ENCODE measurements around the gene CTIF. TPM values are rescaled to one million over a fixed set of nuclear protein-coding genes. Genes with fewer than 3 reads are reported as not detected.

Gene CTIF
- total RNA-seq, 4 donors from 2014 or later = 14.1 to 78.2 (median 18.4) TPM

- Histone ChIP-seq H3K27ac (peak overlapping the region in 2 of 4 donors; percentile 42 to 43), H3K4me1 (peaks cover 24 to 34% (median 28%) of the 10 kb centered on the region in 4 donors), H3K27me3 (no peaks in the 10 kb centered on the region), H3K9me3 (no peaks in the 10 kb centered on the region), H3K4me3 (no peak overlapping the region), H3K36me3 (no peaks in the 10 kb centered on the region)
- intact Hi-C loops (cut with DNase I; ENCODE audit: low total_unique reads) (loop anchor here (10.0 kb wide), 1 partner anchor 160 kb away; no protein-coding TSS in a partner anchor), in situ Hi-C loops (cut with MboI; ENCODE audit: low pct_ligation_motif_present in 1 of 4, low pct_unique_long_range_greater_than_20kb in 1 of 4, low sequenced_read_pairs in 3 of 4) (loop anchor here in 1 of 4 donors (25.0 kb wide), 1 partner anchor 177 kb away; the partner anchor contains the start of gene SMAD7)
- 63% methylated on average over 5 of the region's 5 CpGs; no CpG with 5 or more reads in 1 of the 2 donors for WGBS, 2 donors (ENCODE audit: low coverage in 1 of 2)
- TF ChIP-seq POLR2AphosphoS5 (IDR thresholded peaks at IDR 0.05) = no peak
- TF ChIP-seq, protein P1, sequence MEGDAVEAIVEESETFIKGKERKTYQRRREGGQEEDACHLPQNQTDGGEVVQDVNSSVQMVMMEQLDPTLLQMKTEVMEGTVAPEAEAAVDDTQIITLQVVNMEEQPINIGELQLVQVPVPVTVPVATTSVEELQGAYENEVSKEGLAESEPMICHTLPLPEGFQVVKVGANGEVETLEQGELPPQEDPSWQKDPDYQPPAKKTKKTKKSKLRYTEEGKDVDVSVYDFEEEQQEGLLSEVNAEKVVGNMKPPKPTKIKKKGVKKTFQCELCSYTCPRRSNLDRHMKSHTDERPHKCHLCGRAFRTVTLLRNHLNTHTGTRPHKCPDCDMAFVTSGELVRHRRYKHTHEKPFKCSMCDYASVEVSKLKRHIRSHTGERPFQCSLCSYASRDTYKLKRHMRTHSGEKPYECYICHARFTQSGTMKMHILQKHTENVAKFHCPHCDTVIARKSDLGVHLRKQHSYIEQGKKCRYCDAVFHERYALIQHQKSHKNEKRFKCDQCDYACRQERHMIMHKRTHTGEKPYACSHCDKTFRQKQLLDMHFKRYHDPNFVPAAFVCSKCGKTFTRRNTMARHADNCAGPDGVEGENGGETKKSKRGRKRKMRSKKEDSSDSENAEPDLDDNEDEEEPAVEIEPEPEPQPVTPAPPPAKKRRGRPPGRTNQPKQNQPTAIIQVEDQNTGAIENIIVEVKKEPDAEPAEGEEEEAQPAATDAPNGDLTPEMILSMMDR (IDR thresholded peaks at IDR 0.05) = no peak
- no peak for TF ChIP-seq EP300 (IDR thresholded peaks at IDR 0.05; ENCODE audit: low read depth)
- TF ChIP-seq POLR2A (IDR thresholded peaks at IDR 0.05) = no peak
- peak; percentile 54 for DNase-seq
These were observed 246.3 kb downstream of the CTIF start for GRCh38 chr18:48785091-48785614.

- intact Hi-C loops (cut with DNase I; ENCODE audit: low total_unique reads) = loop anchor here (10.0 kb wide), 1 partner anchor 159 kb away; no protein-coding TSS in a partner anchor
- in situ Hi-C loops (cut with MboI; ENCODE audit: low pct_ligation_motif_present in 1 of 4, low pct_unique_long_range_greater_than_20kb in 1 of 4, low sequenced_read_pairs in 3 of 4) = loop anchor here in 1 of 4 donors (25.0 kb wide), 1 partner anchor 176 kb away; the partner anchor contains the start of gene SMAD7
- no peaks in the 10 kb centered on the region for H3K27me3 ChIP-seq
These were observed 247.1 kb downstream of the CTIF start for GRCh38 chr18:48785736-48786454.

DNA sequence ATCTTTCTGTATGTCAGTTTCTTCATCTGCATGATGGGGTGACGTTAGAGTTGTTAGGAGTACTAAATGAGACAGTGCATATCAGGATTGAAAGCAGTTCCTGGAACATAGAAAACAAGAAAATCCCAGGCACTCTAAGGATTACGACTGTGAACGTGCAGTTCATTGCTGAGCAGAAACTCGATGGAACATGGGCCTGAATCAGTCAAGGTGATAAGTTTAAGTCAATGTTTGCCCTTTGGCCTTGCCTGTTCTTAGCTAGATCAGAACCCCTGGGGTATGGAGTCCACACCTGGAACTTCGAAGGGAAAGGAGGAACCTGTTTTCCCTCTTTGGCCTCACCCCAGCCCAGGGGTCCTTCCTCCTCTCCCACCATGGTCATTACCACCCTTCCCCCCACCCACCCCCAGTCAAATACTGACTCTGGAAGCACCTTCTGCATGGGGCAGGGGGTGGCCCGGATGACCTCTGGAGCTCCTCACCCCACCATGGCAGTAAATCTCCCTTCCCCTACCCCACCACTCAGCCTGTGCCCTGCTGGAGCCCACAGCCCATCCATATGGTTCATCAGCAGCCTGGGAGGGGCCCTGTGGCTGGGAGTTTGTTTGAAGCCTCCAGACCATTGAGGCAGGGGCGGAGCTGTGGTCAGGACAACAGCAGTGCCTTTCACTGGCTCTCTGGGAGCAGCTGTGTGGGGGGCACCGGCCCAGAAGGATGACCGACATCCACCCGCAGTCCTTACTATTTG lies 247.8 kb downstream of the CTIF start:
- WGBS, 2 donors (ENCODE audit: low coverage in 1 of 2) = 79 to 85% methylated on average over 4 to 10 of the region's 10 CpGs
- DNase-seq = no peak

More at GRCh38 chr18:48785736-48786454, 247.1 kb downstream of the CTIF start:
- DNase-seq = no peak
- TF ChIP-seq, protein P1 (IDR thresholded peaks at IDR 0.05) = no peak
- TF ChIP-seq POLR2A (IDR thresholded peaks at IDR 0.05) (no peak), EP300 (IDR thresholded peaks at IDR 0.05; ENCODE audit: low read depth) (no peak), POLR2AphosphoS5 (IDR thresholded peaks at IDR 0.05) (no peak)
- Histone ChIP-seq H3K4me3 (no peak overlapping the region), H3K9me3 (no peaks in the 10 kb centered on the region), H3K36me3 (no peaks in the 10 kb centered on the region), H3K27ac (peak overlapping the region in 2 of 4 donors; percentile 42 to 43), H3K4me1 (peaks cover 16 to 30% (median 21%) of the 10 kb centered on the region in 4 donors)
- WGBS, 2 donors (ENCODE audit: low coverage in 1 of 2) = 86% methylated on average over 12 of the region's 12 CpGs; no CpG with 5 or more reads in 1 of the 2 donors

More for the DNA sequence above, 247.8 kb downstream of the CTIF start:
- Histone ChIP-seq H3K27me3 (no peaks in the 10 kb centered on the region), H3K4me3 (no peak overlapping the region), H3K9me3 (no peaks in the 10 kb centered on the region), H3K27ac (no peak overlapping the region), H3K4me1 (peaks cover 9 to 28% (median 14%) of the 10 kb centered on the region in 4 donors), H3K36me3 (no peaks in the 10 kb centered on the region)
- intact Hi-C loops (cut with DNase I; ENCODE audit: low total_unique reads) (loop anchor here (10.0 kb wide), 1 partner anchor 158 kb away; no protein-coding TSS in a partner anchor), in situ Hi-C loops (cut with MboI; ENCODE audit: low pct_ligation_motif_present in 1 of 4, low pct_unique_long_range_greater_than_20kb in 1 of 4, low sequenced_read_pairs in 3 of 4) (loop anchor here in 1 of 4 donors (25.0 kb wide), 1 partner anchor 176 kb away; the partner anchor contains the start of gene SMAD7)
- TF ChIP-seq POLR2AphosphoS5 (IDR thresholded peaks at IDR 0.05) (no peak), POLR2A (IDR thresholded peaks at IDR 0.05) (no peak), EP300 (IDR thresholded peaks at IDR 0.05; ENCODE audit: low read depth) (no peak)
- TF ChIP-seq, protein P1 (IDR thresholded peaks at IDR 0.05) = no peak

Measured in transverse colon (tissue), 4 donors.